ENCODE data around the gene RPS27L. TPM values are rescaled to one million over a fixed set of nuclear protein-coding genes. Genes with fewer than 3 reads are reported as not detected.

The RPS27L gene
- total and polyA plus RNA-seq, 2 donors (not counting 1 experiment from before 2014, with no cell fraction given), result 21.6 to 50.9 TPM

DNA sequence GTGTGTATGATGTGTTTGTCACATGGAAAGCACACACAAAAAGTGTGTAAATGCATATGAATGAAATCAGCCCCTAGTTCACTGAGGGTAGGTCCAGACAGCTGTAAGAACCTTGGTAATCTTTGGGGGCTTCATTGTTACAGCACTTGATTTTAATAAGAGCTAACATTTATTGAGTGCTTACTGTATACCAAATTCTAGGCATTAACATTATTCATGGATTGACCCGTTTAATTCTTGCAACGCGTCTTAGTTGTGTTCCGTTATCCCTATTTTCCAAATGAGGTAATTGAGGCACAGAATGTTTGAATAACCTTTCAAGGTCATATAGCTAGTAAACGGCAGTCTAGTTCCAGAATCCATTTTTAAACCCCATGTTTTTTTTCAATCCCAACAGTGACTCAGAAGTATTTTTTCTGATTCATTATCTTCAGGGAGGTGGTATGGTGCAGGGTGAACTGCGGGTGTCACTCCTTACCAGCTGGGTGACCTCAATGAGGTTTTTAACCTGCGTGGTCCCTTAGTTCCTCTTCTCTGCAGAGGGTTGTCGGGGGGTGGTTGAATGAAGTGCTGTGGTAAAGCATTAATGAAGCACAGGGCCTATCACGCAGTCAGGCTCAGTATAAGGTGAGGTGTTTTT, 46.3 kb upstream of the RPS27L start:
- H3K9me3 Mint-ChIP-seq (ENCODE audit: insufficient read depth), result no peaks in the 10 kb centered on the region
- Histone ChIP-seq H3K4me1 (ENCODE audit: control insufficient read depth in 2 of 2, insufficient read depth in 2 of 2, low read length in 2 of 2) (peaks cover 19 to 28% of the 10 kb centered on the region in 2 donors), H3K36me3 (replicated peaks in 1 of 2; ENCODE audit: control extremely low read depth in 1 of 2, control insufficient read depth in 1 of 2, extremely low read depth in 1 of 2, insufficient read depth in 2 of 2, low read length in 1 of 2) (peaks cover 3 to 9% of the 10 kb centered on the region in 2 experiments), H3K79me2 (ENCODE audit: control insufficient read depth, insufficient read depth, low read length) (peaks cover 100% of the 10 kb centered on the region), H3K9ac (ENCODE audit: low read length) (no peak overlapping the region), H2AFZ (ENCODE audit: insufficient read depth, low read depth, low read length, poor library complexity, severe bottlenecking) (no peak overlapping the region), H3K27me3 (replicated peaks in 1 of 4; ENCODE audit: control extremely low read depth in 1 of 4, control insufficient read depth in 3 of 4, insufficient read depth in 4 of 4, low read length in 3 of 4) (no peaks in the 10 kb centered on the region), H3K4me3 (ENCODE audit: control extremely low read depth in 1 of 5, extremely low read depth in 1 of 5, insufficient read depth in 1 of 5, low read depth in 2 of 5, low read length in 4 of 5) (no peak overlapping the region), H3K27ac (ENCODE audit: low read length in 2 of 2) (peak overlapping the region in 1 of 2 donors; percentile 23), H3K4me2 (replicated peaks; ENCODE audit: low read depth, low read length, poor library complexity, severe bottlenecking) (peak overlapping the region; percentile 37), H3K9me3 (ENCODE audit: control extremely low read depth in 1 of 3, control insufficient read depth in 2 of 3, insufficient read depth in 1 of 3, low read length in 2 of 3) (no peaks in the 10 kb centered on the region), H4K20me1 (ENCODE audit: control insufficient read depth, insufficient read depth, low read length, poor library complexity, severe bottlenecking) (peaks cover 80% of the 10 kb centered on the region)
- ChIA-PET CTCF (interaction anchor here (0.9 to 3.4 kb wide), 5 partner anchors 8 to 199 kb away, joined by 3 to 22 read pairs (median 4); partner anchors contain the start of gene RPS27L), POLR2A (interaction anchor here (0.6 to 1.6 kb wide), 3 partner anchors 9 to 64 kb away, joined by 3 to 6 read pairs (median 4); no protein-coding TSS in a partner anchor)
- DNase-seq, result peak; percentile 77
- H3K4me1 Mint-ChIP-seq, result peaks cover 80% of the 10 kb centered on the region
- H3K27ac Mint-ChIP-seq, result peak overlapping the region; percentile 66
- ATAC-seq (ENCODE audit: low read depth), result peak; percentile 99
- intact Hi-C loops (cut with micrococcal nuclease), result loop anchor here (1.0 kb wide), 2 partner anchors 9 kb away; no protein-coding TSS in a partner anchor
- peak overlapping the region; percentile 35 for H3K4me3 Mint-ChIP-seq
- TF ChIP-seq, protein P1, sequence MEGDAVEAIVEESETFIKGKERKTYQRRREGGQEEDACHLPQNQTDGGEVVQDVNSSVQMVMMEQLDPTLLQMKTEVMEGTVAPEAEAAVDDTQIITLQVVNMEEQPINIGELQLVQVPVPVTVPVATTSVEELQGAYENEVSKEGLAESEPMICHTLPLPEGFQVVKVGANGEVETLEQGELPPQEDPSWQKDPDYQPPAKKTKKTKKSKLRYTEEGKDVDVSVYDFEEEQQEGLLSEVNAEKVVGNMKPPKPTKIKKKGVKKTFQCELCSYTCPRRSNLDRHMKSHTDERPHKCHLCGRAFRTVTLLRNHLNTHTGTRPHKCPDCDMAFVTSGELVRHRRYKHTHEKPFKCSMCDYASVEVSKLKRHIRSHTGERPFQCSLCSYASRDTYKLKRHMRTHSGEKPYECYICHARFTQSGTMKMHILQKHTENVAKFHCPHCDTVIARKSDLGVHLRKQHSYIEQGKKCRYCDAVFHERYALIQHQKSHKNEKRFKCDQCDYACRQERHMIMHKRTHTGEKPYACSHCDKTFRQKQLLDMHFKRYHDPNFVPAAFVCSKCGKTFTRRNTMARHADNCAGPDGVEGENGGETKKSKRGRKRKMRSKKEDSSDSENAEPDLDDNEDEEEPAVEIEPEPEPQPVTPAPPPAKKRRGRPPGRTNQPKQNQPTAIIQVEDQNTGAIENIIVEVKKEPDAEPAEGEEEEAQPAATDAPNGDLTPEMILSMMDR (IDR thresholded peaks at IDR 0.05), result peak; percentile 38
- no peak for TF ChIP-seq EZH2 (IDR thresholded peaks at IDR 0.05; ENCODE audit: borderline replicate concordance, insufficient read depth, low read depth, low read length, poor library complexity, severe bottlenecking)
- WGBS (ENCODE audit: insufficient coverage), result 0% methylated on average over 3 of the region's 9 CpGs
- H3K27me3 Mint-ChIP-seq, result no peaks in the 10 kb centered on the region

DNA sequence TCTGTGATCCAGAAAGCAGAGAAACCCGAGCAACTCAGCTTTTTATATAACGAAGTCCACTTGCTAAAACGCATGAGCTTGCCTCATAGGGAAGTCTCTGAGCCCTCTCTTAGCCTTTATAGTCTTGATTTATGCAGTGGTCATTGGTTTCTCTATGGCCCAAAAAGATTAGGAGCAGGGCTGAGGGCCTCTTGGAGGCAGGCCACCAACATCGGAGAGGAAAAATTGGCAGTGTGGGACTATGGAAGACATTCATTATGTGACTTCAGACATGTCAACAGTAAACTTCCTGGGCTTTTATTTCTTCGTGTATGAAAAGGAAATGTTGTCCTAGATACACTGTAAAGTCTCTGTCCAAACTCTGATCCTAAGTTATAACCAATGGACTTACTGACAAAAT, 45.6 kb upstream of the RPS27L start:
- ATAC-seq (ENCODE audit: low read depth), result no peak
- Histone ChIP-seq H3K79me2 (ENCODE audit: control insufficient read depth, insufficient read depth, low read length) (peaks cover 100% of the 10 kb centered on the region), H3K4me1 (ENCODE audit: control insufficient read depth in 2 of 2, insufficient read depth in 2 of 2, low read length in 2 of 2) (peaks cover 19 to 31% of the 10 kb centered on the region in 2 donors), H2AFZ (ENCODE audit: insufficient read depth, low read depth, low read length, poor library complexity, severe bottlenecking) (no peak overlapping the region), H3K9ac (ENCODE audit: low read length) (no peak overlapping the region), H3K9me3 (ENCODE audit: control extremely low read depth in 1 of 3, control insufficient read depth in 2 of 3, insufficient read depth in 1 of 3, low read length in 2 of 3) (no peaks in the 10 kb centered on the region), H3K27ac (ENCODE audit: low read length in 2 of 2) (peak overlapping the region in 1 of 2 donors; percentile 22), H3K27me3 (replicated peaks in 1 of 4; ENCODE audit: control extremely low read depth in 1 of 4, control insufficient read depth in 3 of 4, insufficient read depth in 4 of 4, low read length in 3 of 4) (no peaks in the 10 kb centered on the region), H3K4me2 (replicated peaks; ENCODE audit: low read depth, low read length, poor library complexity, severe bottlenecking) (peak overlapping the region; percentile 37), H3K36me3 (replicated peaks in 1 of 2; ENCODE audit: control extremely low read depth in 1 of 2, control insufficient read depth in 1 of 2, extremely low read depth in 1 of 2, insufficient read depth in 2 of 2, low read length in 1 of 2) (peaks cover 3 to 12% of the 10 kb centered on the region in 2 experiments), H3K4me3 (ENCODE audit: control extremely low read depth in 1 of 5, extremely low read depth in 1 of 5, insufficient read depth in 1 of 5, low read depth in 2 of 5, low read length in 4 of 5) (no peak overlapping the region), H4K20me1 (ENCODE audit: control insufficient read depth, insufficient read depth, low read length, poor library complexity, severe bottlenecking) (peaks cover 78% of the 10 kb centered on the region)
- peak overlapping the region; percentile 39 for H3K27ac Mint-ChIP-seq
- TF ChIP-seq EZH2 (IDR thresholded peaks at IDR 0.05; ENCODE audit: borderline replicate concordance, insufficient read depth, low read depth, low read length, poor library complexity, severe bottlenecking), result no peak
- TF ChIP-seq, protein P1 (IDR thresholded peaks at IDR 0.05), result no peak
- 60% methylated on average over 2 of the region's 5 CpGs for WGBS (ENCODE audit: insufficient coverage)
- no peak for DNase-seq
- no peak overlapping the region for H3K4me3 Mint-ChIP-seq
- H3K9me3 Mint-ChIP-seq (ENCODE audit: insufficient read depth), result no peaks in the 10 kb centered on the region
- CTCF ChIA-PET, result interaction anchor here (0.7 to 3.4 kb wide), 7 partner anchors 7 to 155 kb away, joined by 3 to 22 read pairs (median 6); partner anchors contain the start of gene RPS27L
- H3K4me1 Mint-ChIP-seq, result peaks cover 80% of the 10 kb centered on the region
- intact Hi-C loops (cut with micrococcal nuclease), result loop anchor here (1.0 kb wide), 1 partner anchor 9 kb away; no protein-coding TSS in a partner anchor
- POLR2A ChIA-PET, result interaction anchor here (1.6 kb wide), 1 partner anchor 8 kb away, joined by 4 read pairs; no protein-coding TSS in a partner anchor
- H3K27me3 Mint-ChIP-seq, result no peaks in the 10 kb centered on the region
